NCI-H2227 (cell line): ENCODE measurements around the gene OR14I1.
A peak's percentile ranks its signal among the peaks of the same experiment; 100 is the strongest.

Experiments used
- DNase-seq: peaks from one replicate; lab custom pipeline; 2025; ENCODE audit not compliant: unreplicated experiment; lab: John Stamatoyannopoulos, UW

OR14I1 gene

DNA sequence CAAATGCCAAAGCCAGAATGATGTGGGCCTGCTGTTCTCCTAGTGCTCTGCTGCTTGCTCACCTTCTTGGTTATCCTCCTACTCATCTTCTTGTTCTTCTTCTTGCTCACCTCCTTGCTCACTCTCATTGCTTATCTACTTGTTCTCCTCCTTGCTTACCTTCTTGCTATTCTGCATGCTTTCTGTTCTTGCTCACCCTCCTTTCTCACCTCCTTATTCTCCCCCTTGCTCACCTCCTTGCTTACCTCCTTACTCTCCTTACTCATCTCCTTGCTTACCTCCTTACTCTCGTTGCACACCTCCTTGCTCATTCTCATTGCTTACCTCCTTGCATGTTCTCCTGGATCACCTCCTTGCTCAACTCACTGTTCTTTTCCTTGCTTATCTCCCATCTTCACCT, at the start of gene OR14I1:
Gene OR14I1 (minus strand): TSS at position 53 of the 400 bp plus-strand sequence.
- no peak for DNase-seq

DNA sequence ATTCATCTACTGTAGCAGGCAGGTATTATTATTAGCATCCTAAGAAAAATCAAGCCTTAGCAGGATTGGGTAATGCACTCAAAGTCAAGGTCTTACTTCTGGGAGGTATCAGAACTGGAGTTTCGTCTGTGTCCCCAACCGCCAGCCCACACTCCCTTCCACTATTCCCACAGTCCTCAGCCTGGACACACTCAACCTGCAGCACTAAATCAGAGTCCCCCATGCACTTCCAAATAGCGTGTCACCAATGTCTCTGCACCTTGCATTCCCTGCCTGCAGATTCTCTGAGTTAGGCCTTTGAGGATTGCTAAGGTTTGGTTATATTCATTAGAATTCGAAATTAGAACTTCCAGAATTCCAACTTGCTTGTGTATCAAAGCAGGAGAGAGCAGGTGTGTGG, 49.1 kb upstream of the OR14I1 start:
- no peak for DNase-seq

DNA sequence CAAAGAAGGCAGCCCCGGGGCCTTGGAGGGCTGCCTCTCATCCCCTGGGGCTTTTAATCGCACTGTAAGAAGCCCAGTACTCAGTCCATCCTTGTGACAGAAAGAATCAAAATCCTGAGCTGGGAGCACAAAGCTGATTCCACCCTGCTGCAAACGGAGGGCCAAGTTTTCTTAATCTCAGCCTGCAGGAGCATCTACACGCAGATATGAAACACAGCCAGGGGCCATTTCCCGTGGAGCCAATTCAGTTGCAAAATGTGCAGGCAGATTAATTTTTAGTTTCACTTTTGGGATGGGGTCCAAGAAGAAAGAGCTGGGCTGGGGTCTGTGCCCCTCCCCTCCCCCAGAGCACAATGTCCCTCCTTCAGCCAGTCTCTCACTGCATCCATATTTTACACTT, 48.6 kb upstream of the OR14I1 start:
- DNase-seq = no peak

DNA sequence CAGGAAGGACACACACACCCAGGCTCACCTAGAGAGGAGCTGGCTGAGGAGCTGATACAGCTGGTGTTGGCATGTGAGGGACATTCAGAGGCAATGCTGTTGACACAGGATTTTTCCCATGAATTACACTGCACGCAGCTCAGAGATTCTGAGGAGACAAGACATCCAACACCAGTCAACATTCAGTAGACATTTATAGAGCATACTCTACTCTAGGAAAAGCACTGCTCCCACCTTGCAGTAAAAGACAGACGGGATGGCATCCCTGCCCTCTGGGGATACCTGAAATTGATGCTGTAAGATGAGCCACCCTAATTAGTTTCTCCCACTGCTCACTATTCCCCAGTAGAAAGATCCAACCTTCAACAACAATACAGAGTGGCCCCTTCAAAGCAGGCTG, 47.9 kb upstream of the OR14I1 start:
- no peak for DNase-seq

DNA sequence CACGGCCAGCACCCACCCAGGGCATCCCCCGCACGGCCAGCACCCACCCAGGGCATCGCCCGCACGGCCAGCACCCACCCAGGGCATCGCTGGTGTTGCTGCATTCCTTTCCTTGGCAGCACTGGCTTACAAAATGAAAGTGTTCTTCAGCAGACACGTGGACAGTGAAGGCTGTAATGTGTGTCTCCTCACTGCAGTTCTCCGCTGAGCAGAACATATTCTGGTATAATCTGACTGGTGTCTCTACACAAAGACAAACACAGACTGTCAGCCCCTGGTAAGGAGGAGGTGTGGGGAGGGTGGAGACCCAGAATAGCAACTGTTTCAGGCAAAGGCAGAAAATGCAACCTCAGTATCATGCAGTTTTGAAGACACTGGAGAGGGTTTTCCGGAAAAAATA, 45.6 kb upstream of the OR14I1 start:
- DNase-seq = no peak

DNA sequence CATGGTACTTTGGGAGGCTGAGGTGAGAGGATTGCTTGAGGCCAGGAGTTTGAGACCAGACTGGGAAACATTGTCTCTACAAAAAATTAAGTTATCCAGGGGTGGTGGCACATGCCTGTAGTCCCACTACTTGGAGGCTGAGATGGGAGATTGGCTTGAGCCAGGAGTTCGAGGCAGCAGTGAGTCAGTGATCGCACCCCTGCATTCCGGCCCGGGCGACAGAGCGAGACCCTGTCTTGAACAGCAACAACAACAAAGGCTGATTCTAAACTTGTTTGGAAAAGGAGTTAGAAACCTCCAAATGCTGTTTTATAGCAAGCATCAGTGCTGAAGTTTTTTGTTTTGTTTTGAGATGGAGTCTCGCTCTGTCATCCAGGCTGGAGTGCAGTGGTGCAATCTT, 38.3 kb upstream of the OR14I1 start:
- DNase-seq = no peak

DNA sequence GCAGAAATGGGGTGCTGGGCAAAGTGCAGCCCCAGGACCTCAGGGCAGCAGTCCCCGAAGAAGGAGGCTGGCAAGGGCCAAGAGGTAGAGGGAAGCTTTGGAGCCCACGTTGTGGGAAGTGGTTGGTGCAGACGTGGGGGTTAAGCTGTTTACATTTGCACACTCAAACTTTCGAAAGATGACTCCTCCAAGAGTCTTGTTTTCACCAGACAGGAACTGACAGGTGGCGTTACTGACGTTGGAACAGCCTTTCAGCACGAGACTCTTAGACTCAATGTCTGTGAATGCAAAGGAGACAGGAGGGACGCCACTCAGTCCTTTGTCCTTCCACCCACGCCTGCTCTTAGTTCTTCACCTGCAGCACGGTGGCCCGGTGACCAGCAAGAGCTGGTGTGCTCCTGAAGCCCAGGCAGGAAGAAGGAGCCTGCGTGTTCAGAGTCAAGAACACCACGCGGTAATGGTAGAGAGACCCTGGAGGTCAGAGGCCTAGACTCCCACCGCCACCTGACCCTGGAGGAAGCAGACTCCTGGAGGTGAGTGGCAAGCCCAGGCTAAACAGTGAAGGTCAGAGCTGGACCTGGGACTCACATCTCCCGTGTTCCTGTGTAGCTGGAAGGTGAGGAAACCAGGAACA, 37.1 kb upstream of the OR14I1 start:
- no peak for DNase-seq

DNA sequence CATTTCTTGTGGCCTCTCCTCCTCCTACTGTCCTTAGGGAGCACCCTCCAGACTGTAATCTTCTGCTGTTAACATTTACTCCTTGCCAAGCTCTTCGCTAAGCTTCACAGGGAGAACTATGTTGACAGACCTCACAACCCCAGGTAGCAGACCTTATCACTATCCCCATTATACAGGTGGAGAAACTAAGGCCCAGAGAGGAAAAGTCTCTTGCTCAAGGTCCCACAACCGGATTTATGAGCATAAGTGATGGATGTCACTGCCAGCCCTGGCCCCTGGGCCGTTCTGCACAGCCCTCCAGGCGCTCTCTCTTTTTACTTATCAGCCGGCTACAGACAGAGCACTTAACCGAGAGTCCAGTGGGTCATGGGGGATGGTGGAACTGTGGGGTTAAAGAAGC, 34.9 kb upstream of the OR14I1 start:
- DNase-seq = no peak

DNA sequence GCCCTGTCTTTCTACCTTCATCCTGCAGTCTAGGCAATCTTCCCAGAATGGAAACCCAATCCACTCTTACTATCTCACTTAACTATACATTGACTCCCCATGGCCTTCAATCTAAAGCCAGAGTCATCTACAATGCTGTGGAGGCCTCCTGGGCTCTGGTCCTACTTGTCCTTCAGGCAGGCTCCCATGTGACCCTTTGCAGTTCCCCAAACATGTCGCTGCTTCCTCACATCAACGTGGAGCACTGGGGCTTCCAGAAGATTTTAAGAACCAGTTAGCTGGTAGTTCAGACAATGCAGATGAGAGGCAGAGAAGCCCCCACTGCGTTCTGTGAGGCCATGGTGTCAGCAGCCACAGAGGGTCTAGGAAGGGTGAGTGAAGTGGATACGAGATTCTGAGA, 34.4 kb upstream of the OR14I1 start:
- no peak for DNase-seq

DNA sequence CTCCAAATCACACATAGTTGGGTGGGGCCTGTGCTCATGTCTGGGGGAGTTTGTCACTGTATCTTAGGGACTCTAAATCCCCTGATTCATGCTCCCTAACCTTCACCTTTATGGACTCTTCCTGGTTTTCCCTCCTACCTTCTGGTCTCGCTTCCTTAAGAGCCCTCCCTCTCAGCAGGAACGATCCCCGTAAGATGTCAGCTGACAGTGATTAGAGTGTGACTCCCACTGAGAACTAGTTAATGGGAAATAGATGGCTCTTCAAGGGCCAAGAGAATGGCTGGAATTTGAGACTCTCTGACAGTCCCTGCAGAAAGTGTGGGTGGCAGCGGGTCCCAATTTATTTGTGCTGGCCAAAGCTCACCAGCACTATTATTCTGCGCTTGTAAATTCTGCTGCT, 31.0 kb upstream of the OR14I1 start:
- no peak for DNase-seq

DNA sequence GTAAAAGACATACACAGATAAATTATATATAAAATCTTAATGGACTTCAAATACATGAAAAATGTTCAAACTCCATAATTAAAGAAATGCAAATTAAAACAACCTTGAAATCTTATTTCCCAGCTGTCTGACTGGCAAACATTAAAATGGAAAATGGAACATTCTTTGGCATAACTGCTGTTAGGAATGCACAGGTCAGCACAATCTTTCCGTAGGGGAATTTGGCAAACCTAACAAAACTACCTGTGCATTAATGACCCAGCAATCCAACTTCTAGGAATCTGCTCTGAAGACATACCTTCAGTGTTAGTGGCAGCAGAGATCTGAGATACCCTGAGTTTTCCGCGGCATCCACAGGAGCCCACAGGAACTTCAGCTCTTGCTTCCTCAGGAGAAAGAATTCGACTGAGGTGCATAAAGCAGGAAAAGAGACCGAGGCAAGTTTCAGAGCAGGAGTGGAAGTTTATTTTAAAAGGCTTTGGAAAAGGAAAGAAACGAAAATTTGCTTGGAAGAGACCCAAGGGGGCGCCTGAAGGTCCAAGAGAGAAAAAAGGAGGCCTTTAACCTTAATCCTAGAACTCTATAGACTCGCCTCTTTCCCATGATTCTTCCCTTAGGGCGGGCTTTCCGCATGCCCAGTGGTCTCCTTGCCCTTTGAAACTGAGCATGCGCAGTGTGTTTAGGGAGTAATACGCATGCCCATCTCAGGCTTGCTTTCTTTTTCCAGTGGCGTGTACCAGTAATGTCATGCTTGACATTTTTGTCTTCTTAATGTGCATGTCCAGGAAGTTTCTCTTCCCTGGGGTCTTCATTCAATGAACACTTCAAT, 28.2 kb upstream of the OR14I1 start:
- peak; percentile 70 for DNase-seq

DNA sequence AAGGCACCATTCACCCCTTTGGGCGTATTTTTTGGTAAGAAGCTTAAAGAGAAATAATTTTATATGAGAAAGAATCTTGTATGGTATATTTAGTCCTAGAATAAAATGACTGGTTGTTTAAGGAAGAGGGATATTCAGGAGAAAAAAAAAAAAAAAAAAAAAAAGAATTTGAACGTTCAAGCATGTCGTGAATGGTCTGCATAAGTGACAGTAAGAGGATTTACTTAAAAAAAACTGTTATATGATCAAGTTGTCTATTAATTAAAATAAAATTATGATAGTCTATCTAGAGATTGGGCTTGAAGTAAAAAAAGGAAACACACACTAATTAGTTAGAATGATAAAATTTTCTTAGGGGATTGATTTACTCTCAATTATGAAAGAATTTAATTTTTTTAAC, 11.7 kb upstream of the OR14I1 start:
- no peak for DNase-seq

DNA sequence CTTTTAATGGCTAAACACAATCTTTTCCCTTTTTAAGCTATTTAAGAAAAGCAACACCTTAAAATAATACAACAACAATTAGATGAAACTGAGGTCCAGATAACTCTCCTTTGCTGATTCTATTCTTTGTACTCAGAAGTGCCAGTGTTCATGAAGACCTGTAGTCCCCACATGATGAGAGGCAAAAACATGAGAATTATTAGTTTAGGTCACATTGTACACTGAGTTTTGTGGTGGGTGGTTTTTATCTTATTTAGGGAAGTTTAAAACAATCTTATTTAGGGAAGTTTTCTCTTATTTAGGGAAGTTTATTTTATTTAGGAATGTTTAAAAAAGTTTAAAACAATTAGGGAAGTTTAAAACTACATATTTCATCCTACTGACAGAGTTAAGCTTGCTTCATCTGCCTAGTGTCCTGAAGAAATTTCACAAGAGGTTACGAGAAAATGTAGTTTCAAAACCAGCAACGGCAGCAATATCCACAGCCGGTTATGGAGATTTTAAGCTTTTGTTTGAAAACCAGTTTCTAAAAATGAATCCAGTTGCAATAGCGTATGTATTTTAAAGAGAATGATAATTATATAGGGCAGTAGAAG, 7.8 kb upstream of the OR14I1 start:
- no peak for DNase-seq

DNA sequence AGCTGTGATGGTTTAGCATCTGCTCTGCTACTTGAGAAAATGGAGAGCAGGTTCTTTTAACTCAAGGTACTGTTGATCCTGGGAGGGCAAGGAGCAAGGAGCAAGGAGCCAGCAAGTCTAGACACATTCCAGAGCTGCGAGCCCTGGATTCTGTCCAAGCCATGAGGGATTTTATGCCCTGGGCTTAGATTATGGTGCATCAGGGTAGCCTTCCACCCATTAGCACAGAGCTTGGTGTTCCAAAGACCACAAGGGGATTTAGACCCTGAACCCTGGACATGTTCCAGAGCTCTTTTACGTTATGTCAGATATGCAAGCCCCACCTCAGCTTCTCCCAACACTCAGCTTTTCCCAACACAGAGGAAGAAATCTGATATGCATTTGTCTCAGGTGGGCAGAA, 2.0 kb upstream of the OR14I1 start:
- DNase-seq = no peak

DNA sequence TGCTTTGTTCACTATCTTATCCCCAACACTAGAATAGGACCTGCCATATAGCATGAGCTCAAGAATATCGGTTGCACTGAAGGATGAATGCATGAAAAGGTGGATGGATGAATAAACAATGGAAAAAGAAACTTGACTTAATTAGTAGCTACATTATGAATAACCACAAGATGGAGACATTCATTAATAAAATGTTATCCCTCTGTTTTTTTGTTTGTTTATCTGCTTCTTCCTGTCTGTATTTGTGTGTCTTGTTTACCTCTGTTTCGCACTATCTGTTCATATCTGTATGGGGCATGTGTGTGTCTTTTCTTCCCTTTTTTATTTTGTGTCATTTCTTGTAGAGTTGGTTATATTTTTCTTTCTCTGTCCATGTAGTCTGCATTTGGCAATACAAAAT, 1.1 kb upstream of the OR14I1 start:
- DNase-seq = no peak

DNA sequence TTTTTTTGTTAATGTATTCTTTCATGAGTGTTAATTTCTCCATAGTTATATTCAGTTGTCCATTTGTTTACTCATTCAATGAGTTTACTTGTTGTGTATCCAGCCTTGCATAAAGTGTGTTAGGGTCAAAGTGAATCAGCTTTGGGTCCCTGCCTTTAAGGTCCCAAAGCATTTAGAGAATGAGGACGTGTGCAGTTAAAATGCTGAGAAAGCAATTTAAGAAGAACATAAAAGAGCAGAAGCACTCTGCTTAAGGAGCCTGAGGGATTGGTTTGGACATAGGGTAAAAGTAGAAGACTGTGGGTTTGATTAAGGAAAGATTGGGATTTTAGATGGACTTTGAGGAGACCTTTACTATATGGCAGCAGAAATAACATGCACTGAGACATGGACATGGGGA, 3.5 kb downstream of the OR14I1 start:
- DNase-seq = no peak

DNA sequence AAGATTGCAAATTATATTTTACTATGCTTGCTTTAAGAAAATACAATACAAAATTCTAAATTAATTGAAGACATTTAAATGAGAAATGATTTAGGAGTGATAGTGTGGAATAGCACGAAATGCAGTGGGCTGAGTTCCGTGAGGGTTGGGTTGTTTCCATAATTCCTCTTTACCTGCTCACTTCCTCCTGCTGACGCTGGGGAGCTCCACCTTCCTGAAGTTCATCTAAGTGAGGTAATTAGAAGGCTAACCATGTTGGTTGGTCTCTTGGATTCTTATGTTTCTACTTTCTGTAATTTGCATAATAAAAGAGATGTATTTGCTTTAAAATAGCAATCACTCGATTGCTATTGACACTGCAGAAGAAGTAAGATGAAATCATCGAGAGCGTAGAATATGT, 4.7 kb downstream of the OR14I1 start:
- DNase-seq = no peak

DNA sequence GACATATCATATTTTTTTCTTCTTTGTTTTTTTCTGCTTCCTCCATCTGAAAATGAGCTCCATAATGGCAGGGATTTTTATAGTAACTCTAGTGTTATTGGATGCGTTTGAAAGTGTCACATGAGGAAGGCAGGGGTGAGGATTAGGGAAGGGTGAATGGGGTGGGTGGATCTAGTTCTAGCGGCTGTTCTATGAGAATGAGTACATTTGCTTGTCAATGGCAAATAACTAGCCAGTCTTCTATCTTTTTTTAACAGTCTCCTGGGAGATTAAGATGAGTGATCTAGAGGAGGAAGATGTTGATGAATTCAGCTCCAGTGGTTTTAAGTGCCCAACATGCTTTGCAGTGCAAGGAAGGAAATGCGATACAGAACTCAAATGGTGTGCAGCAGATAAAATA, 5.8 kb downstream of the OR14I1 start:
- DNase-seq = no peak

DNA sequence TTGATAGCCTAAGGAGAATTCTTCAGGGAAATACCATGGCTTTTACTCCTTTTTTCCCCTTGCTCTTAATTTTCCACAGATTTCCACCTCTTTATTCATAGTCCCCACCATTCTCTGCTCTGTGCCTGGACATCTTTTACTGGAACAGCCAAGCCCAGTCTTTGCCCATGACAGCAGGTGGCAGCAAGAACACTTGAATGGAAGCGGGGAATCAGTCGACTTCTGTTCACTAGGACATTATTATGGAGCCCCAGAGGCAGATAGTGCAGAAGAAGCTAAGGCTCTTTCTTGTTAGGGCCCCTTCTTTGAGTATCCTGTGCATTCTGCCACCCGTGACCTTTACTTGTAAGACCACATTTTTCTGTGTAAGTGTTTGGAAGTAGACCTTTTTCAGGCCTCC, 6.3 kb downstream of the OR14I1 start:
- no peak for DNase-seq

DNA sequence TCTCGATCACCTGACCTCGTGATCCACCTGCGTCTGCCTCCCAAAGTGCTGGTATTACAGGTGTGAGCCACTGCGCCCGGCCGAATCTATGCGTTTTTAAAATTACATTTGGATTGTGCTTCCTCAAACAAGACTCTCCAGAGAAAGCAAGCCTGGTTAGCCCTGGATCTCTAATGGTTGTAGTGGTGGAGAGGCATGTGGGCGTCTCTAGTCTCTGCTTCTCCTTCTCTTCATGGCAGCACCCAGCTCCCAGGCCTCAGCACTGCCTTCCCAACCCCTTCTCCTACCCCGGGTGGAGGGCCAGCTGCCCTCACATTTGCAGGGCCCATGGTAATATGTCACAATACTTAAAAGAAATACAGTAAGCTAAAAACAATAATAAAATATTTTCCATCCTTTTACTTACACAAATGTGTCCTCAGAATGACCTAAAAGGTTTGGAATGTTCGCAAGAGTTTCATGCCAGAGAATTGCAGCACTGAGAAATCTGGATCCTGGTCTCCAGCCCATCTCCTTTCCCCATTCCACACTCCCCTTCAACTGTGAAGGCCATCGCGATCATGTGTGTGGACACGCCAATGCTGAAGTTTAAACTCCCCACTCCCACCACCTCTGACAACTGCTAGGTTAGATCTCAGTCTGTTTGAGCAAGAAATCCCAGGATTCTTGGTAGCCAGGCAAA, 7.0 kb downstream of the OR14I1 start:
- no peak for DNase-seq

DNA sequence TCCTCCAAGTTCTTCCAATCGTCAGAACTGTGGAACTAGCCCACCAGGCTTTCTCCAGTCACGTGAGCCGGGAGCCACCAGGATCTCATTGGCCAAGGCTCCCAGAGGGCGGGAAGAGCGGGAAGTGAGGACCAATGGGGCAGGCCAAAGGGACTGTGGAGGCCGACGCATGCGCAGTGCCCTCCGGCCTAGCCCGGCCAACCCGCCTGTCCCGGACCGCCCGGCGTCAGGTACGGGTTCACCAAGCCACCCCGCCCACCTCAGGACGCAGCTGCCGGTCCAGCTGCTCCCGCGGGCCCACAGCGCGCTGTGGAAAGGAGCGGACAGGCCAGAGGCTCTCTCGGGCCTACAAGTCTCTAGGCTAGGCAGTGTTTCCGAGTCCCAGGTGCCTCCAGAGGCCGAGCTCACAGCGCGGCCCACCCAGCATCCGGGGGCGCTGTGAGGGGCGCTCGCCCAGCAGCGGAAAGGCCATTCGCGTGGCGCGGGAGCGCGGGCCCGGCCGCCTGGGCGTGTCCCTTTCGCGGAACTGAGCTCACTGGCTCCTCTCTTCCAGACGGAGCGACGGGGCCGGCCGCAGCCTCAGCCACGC, 10.9 kb downstream of the OR14I1 start:
- DNase-seq = peak; percentile 98
